T-cell (primary cell): ENCODE results near the gene PRSS23. TPM values are rescaled to one million over a fixed set of nuclear protein-coding genes. Genes with fewer than 3 reads are reported as not detected.
"Not testable (repeated sequence)": the region's sequence is repeated elsewhere in the genome, so short reads cannot be mapped to it uniquely, and the experiment has no call there.

ENCODE experiments used
- ATAC-seq, 4 experiments: fragments of 200-7000 bp in 3 of 4; fragments of 150-1000 bp in 1 of 4; cut with Tn5 transposase; replicated peaks in 1 of 4; 1 replicate in 3 of 4; 2 replicates in 1 of 4; pipeline ENCODE4 v1.10.0; 2021; ENCODE audit warnings: moderate library complexity in 3 of 4, mild to moderate bottlenecking in 2 of 4, moderate number of reproducible peaks in 1 of 4
- CTCF ChIA-PET, 2 donors: fragments of 300-600 bp; sonication (Branson Sonifier 250); formaldehyde crosslinking; loops; one replicate each; lab custom pipeline; 2022; ENCODE audit warnings: antibody characterized with exemption in 2 of 2; lab: Charles Lee
- POLR2A ChIA-PET, 2 donors: fragments of 300-600 bp; sonication (Branson Sonifier 250); formaldehyde crosslinking; loops; one replicate each; lab custom pipeline; 2022; ENCODE audit warnings: antibody characterized with exemption in 2 of 2; lab: Charles Lee
- DNase-seq, 35 experiments: peaks; one replicate each; pipeline versions ENCODE4 v3.0.0 to v3.0.0-alpha.2; 2013 to 2023
- H3K27ac ChIP-seq: one replicate; pipeline ENCODE4 v1.5.1; 2013; ENCODE audit warnings: low read length
- H3K27me3 ChIP-seq, 2 experiments: replicated peaks in 1 of 2; 1 replicate in 1 of 2; 2 replicates in 1 of 2; pipeline versions ENCODE4 v1.6.1 to v1.7.0; 2013; ENCODE audit warnings: low read length in 1 of 2, mixed read lengths in 1 of 2; ENCODE audit not compliant: control insufficient read depth in 2 of 2, insufficient read depth in 2 of 2; ENCODE audit errors: extremely low read depth in 1 of 2
- H3K36me3 ChIP-seq, 2 donors: 1 replicate in 1 of 2; 2 replicates in 1 of 2; pipeline versions ENCODE4 v1.6.1 to v1.7.0; 2013; ENCODE audit warnings: low read length in 1 of 2; ENCODE audit not compliant: control insufficient read depth in 2 of 2, insufficient read depth in 1 of 2; ENCODE audit errors: extremely low read depth in 1 of 2
- H3K4me1 ChIP-seq, 2 experiments: 1 replicate in 1 of 2; 2 replicates in 1 of 2; pipeline versions ENCODE4 v1.6.1 to v1.7.0; 2013; ENCODE audit warnings: low read length in 2 of 2, mixed read lengths in 1 of 2; ENCODE audit not compliant: insufficient read depth in 2 of 2, control insufficient read depth in 1 of 2; ENCODE audit errors: extremely low read depth in 1 of 2
- H3K4me3 ChIP-seq, 2 donors: 1 replicate in 1 of 2; 2 replicates in 1 of 2; pipeline versions ENCODE4 v1.5.1 to v1.7.0; 2013; ENCODE audit warnings: mild to moderate bottlenecking in 2 of 2, low read length in 1 of 2, moderate library complexity in 1 of 2; ENCODE audit not compliant: control insufficient read depth in 1 of 2; ENCODE audit errors: extremely low read depth in 1 of 2
- H3K9me3 ChIP-seq: 2 replicates; pipeline ENCODE4 v1.7.0; 2013
- H3K27ac Mint-ChIP-seq, 2 donors: one replicate each; pipeline ENCODE4 v1.8.0; 2020 to 2021; ENCODE audit warnings: mild to moderate bottlenecking in 2 of 2, mixed read lengths in 2 of 2
- H3K27me3 Mint-ChIP-seq, 2 donors: one replicate each; pipeline ENCODE4 v1.8.0; 2021 to 2022; ENCODE audit warnings: mixed read lengths in 2 of 2
- H3K36me3 Mint-ChIP-seq: one replicate; pipeline ENCODE4 v1.8.0; 2021; ENCODE audit warnings: mixed read lengths
- H3K4me1 Mint-ChIP-seq, 3 donors: one replicate each; pipeline ENCODE4 v1.8.0; 2020 to 2022; ENCODE audit warnings: mixed read lengths in 3 of 3, mild to moderate bottlenecking in 1 of 3
- H3K4me3 Mint-ChIP-seq, 3 donors: one replicate each; pipeline ENCODE4 v1.8.0; 2020 to 2022; ENCODE audit warnings: mild to moderate bottlenecking in 3 of 3, mixed read lengths in 3 of 3, moderate library complexity in 3 of 3
- H3K9me3 Mint-ChIP-seq, 3 donors: one replicate each; pipeline ENCODE4 v1.8.0; 2020 to 2022; ENCODE audit warnings: mixed read lengths in 3 of 3
- WGBS: methylation state at CpG from one replicate; pipeline ENCODE4 v1.1.5; 2013; ENCODE audit warnings: missing lambda C conversion rate; ENCODE audit not compliant: insufficient coverage; 5-methylcytosine and 5-hydroxymethylcytosine counted together
- total RNA-seq, 35 experiments: library from RNA in 6 of 35; stranded (reverse) in 6 of 35; fragments of 120-200 nt in 1 of 35; gene quantifications; one replicate each; pipeline versions ENCODE4 v1.2.1 to v1.2.4 and lab custom pipeline; 2013 to 2026

The PRSS23 gene
- total RNA-seq, 5 donors from 2014 or later (not counting 1 experiment from before 2014, with no cell fraction given) = 1.3 to 4.3 (median 1.6) TPM

DNA sequence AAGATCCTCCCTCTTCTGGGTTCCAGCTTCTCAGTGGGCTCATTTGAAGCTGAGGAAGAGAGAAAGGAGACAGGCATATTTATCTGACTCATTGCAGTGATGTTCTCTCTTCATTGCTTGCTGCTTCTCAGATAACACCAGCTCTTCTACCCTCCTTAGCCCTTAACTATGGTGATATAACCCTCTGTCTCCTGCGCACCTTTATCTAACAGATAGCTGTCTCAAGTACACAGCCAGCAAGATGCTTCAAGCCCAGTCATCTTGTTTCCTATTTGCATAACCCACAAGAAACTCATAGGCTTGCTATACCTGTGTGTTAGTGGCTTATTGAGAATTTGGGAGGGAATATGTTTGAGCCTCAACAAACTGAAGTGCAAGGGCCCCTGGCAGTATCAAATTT is 12.6 kb downstream of the PRSS23 start:
- Histone ChIP-seq H3K4me1 (no peaks in the 10 kb centered on the region), H3K27me3 (peaks cover 0 to 4% of the 10 kb centered on the region in 2 experiments), H3K9me3 (no peaks in the 10 kb centered on the region), H3K36me3 (no peaks in the 10 kb centered on the region), H3K4me3 (no peak overlapping the region), H3K27ac (no peak overlapping the region)
- ATAC-seq (no peak), DNase-seq (no peak)
- WGBS = no CpG with 5 or more reads among the region's 1 CpG
- Mint-ChIP-seq H3K9me3 (no peaks in the 10 kb centered on the region), H3K4me3 (no peak overlapping the region), H3K4me1 (no peaks in the 10 kb centered on the region), H3K27me3 (peaks cover 0 to 24% of the 10 kb centered on the region in 2 donors), H3K27ac (no peak overlapping the region), H3K36me3 (no peaks in the 10 kb centered on the region)
- ChIA-PET POLR2A (interaction anchor here in 1 of 2 donors (0.6 kb wide), 1 partner anchor 311 kb away, joined by 3 read pairs; no protein-coding TSS in a partner anchor), CTCF (interaction anchor here in 1 of 2 donors (0.6 kb wide), 1 partner anchor 682 kb away, joined by 3 read pairs; no protein-coding TSS in a partner anchor)

DNA sequence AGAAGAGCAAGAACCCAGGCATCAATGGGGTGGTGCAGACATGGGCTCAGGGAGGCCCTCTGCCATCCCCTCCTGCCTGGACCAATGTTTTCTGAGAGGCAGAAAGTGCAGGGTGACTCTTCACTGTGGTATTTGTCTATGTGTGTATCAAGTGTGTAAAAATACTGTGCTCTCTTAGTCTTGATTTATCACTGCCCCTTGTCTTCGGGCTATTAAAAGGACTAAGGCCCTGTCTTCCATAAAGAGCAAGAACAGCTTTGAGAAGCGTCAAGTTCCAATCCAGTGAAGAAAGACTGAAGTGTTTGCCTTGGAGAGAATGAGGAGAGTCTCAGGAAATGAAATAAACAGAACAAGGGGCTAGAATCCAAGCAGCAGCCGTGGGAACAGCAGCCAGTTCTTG is 14.4 kb downstream of the PRSS23 start:
- Mint-ChIP-seq H3K4me1 (peaks cover 0 to 6% (median 6%) of the 10 kb centered on the region in 3 donors), H3K27ac (no peak overlapping the region), H3K36me3 (no peaks in the 10 kb centered on the region), H3K9me3 (no peaks in the 10 kb centered on the region), H3K4me3 (no peak overlapping the region), H3K27me3 (peaks cover 0 to 25% of the 10 kb centered on the region in 2 donors)
- CTCF ChIA-PET = interaction anchor here in 1 of 2 donors (0.6 kb wide), 1 partner anchor 184 kb away, joined by 3 read pairs; no protein-coding TSS in a partner anchor
- Histone ChIP-seq H3K9me3 (no peaks in the 10 kb centered on the region), H3K4me1 (no peaks in the 10 kb centered on the region), H3K36me3 (no peaks in the 10 kb centered on the region), H3K27me3 (no peaks in the 10 kb centered on the region), H3K4me3 (no peak overlapping the region), H3K27ac (no peak overlapping the region)
- POLR2A ChIA-PET = no interaction called here
- DNase-seq (no peak), ATAC-seq (no peak)
- WGBS = 100% methylated on average over 1 of the region's 3 CpGs

DNA sequence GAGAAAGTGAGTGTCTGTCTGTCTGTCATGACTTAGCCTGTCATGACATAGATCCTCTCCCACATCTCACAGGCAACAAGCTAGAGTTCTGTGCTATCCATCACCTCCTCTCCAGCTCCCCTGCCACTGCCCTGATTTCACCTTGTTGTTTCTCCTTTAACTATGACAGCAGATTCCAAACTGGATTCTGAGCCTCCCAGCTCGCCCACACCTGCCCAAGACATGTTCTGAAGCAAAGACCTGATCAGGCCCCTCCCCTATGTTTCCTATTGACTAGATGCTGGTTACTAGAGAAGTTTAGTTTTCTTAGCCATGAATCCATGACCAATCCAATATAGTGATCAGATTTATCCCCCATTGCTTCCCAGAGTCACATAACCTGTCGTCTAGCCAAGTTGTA is 15.4 kb downstream of the PRSS23 start:
- ChIA-PET CTCF (interaction anchor here in 1 of 2 donors (0.5 to 0.6 kb wide), 2 partner anchors 524 to 908 kb away, joined by 3 to 9 read pairs; no protein-coding TSS in a partner anchor), POLR2A (no interaction called here)
- Mint-ChIP-seq H3K4me3 (no peak overlapping the region), H3K27ac (no peak overlapping the region), H3K4me1 (peaks cover 0 to 6% (median 6%) of the 10 kb centered on the region in 3 donors), H3K9me3 (no peaks in the 10 kb centered on the region), H3K27me3 (peaks cover 0 to 25% of the 10 kb centered on the region in 2 donors), H3K36me3 (no peaks in the 10 kb centered on the region)
- Histone ChIP-seq H3K27ac (no peak overlapping the region), H3K27me3 (no peaks in the 10 kb centered on the region), H3K9me3 (no peaks in the 10 kb centered on the region), H3K4me3 (no peak overlapping the region), H3K36me3 (no peaks in the 10 kb centered on the region), H3K4me1 (no peaks in the 10 kb centered on the region)
- ATAC-seq (no peak), DNase-seq (no peak)
- 90% methylated on average over 1 of the region's 2 CpGs for WGBS

DNA sequence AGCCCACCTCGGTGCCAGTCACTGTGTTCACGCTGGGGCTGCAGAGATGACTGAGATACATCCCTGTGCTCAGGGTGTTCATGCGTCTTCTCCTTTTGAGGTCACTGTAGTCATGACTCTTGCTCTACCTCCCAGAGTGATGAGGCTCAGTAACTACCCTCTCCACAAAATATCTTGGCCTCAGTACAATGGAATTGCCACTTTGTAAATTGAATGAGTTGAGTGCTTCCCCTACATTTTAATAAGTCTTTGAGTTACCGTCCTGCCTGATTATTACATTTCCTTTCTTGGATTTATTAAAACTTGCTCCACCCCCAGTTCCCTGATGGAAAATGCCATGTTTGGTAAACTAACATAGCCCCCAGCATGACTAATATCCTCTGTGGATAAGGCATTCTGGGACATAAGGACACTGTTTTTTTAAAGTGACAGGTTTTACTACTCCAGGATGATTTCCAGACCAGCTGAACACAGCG is 15.9 kb downstream of the PRSS23 start:
- no peak for ATAC-seq
- peaks cover 0 to 6% (median 6%) of the 10 kb centered on the region in 3 donors for H3K4me1 Mint-ChIP-seq
- no peak overlapping the region for H3K4me3 Mint-ChIP-seq
- Histone ChIP-seq H3K4me1 (no peaks in the 10 kb centered on the region), H3K27me3 (no peaks in the 10 kb centered on the region), H3K4me3 (no peak overlapping the region), H3K27ac (no peak overlapping the region), H3K9me3 (no peaks in the 10 kb centered on the region), H3K36me3 (no peaks in the 10 kb centered on the region)
- H3K36me3 Mint-ChIP-seq = no peaks in the 10 kb centered on the region
- 100% methylated on average over 2 of the region's 5 CpGs for WGBS
- no peak for DNase-seq
- ChIA-PET CTCF (no interaction called here), POLR2A (no interaction called here)
- no peaks in the 10 kb centered on the region for H3K9me3 Mint-ChIP-seq
- peaks cover 0 to 25% of the 10 kb centered on the region in 2 donors for H3K27me3 Mint-ChIP-seq
- H3K27ac Mint-ChIP-seq = no peak overlapping the region

DNA sequence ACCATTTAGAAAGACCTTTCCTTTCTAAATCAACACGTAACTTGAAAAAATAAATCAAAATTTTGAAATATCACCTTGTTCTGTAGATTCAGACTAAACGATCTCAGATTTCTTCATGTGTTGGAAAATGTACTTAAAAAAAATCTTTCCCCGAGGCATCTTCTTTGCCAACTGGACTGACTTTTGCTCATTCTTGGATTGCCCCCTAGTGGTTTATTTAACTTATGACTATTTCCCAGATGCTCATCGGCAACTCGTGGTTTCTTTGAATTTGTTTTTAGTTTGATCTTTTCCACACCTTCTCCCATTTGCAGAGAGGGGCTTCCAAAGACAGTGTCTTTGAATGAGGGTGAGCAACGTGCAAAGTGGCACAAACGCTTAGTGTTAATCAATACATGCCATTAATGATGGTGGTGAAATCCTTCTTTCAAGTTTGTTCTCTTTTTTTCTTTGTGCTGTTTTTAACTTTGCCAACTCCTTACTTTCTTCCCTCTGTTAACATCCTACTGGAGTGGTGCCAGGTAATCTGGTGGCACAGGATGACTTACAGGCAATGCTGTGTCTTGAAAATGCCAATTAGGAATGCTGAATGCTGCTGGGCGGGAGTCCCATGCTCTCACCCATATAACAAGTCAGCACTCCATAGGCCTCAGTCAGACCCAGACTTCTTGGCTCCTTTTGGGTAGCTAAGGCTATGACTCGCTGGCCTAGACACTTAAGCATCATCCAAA is 18.3 kb downstream of the PRSS23 start:
- H3K4me1 ChIP-seq = no peaks in the 10 kb centered on the region

DNA sequence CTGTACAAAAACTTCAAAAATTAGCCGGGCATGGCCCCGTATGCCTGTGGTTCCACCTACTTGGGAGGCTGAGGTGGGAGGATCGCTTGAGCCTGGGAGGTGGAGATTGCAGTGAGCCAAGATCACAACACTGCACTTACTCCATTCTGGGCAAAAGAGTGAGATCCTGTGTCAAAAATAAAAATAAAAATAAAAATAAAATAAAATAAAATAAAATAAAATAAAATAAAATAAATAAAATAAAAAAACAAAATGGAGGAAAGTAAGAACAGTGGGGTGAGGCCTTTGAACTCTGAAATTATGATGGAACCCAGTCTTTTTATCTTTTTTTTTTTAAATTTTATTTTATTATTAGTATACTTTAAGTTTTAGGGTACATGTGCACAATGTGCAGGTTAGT is 23.8 kb downstream of the PRSS23 start:
- H3K4me3 ChIP-seq, CTCF ChIA-PET, H3K4me1 Mint-ChIP-seq, H3K27me3 Mint-ChIP-seq, H3K4me3 Mint-ChIP-seq, H3K27ac ChIP-seq, POLR2A ChIA-PET, H3K27ac Mint-ChIP-seq, H3K4me1 ChIP-seq, ATAC-seq, H3K9me3 ChIP-seq, H3K27me3 ChIP-seq, H3K36me3 Mint-ChIP-seq, H3K9me3 Mint-ChIP-seq, DNase-seq, H3K36me3 ChIP-seq: not testable (repeated sequence)
- no CpG with 5 or more reads among the region's 3 CpGs for WGBS

More for the DNA sequence above, 18.3 kb downstream of the PRSS23 start:
- no peak overlapping the region for H3K27ac ChIP-seq
- Mint-ChIP-seq H3K36me3 (no peaks in the 10 kb centered on the region), H3K4me1 (peaks cover 0 to 6% (median 6%) of the 10 kb centered on the region in 3 donors), H3K9me3 (no peaks in the 10 kb centered on the region), H3K27ac (no peak overlapping the region), H3K27me3 (peaks cover 0 to 25% of the 10 kb centered on the region in 2 donors), H3K4me3 (no peak overlapping the region)
- DNase-seq (peak in 1 of 35 experiments; percentile 64), ATAC-seq (peak in 2 of 4 experiments; percentile 45 to 54)
- H3K9me3 ChIP-seq = no peaks in the 10 kb centered on the region
- 54% methylated on average over 2 of the region's 9 CpGs for WGBS
- no peak overlapping the region for H3K4me3 ChIP-seq
- CTCF ChIA-PET = interaction anchor here in 1 of 2 donors (0.8 kb wide), 1 partner anchor 1221 kb away, joined by 3 read pairs; no protein-coding TSS in a partner anchor
- no peaks in the 10 kb centered on the region for H3K27me3 ChIP-seq
- POLR2A ChIA-PET = no interaction called here
- no peaks in the 10 kb centered on the region for H3K36me3 ChIP-seq
